LNCAP (cell line): ENCODE results near the gene DLGAP1.

Experiments
- CTCF ChIP-seq: fragments of 450-650 bp; IDR thresholded peaks from 2 replicates; pipeline ENCODE4 v1.5.1; 2017; ENCODE audit warnings: mild to moderate bottlenecking

Gene DLGAP1

GRCh38 chr18:3648200-3648599 lies 806.9 kb downstream of the DLGAP1 start:
- TF ChIP-seq CTCF: no peak

GRCh38 chr18:3647636-3648035 lies 807.5 kb downstream of the DLGAP1 start:
- no peak for TF ChIP-seq CTCF

GRCh38 chr18:3645384-3646156 lies 809.5 kb downstream of the DLGAP1 start:
- TF ChIP-seq CTCF: no peak

GRCh38 chr18:3634250-3634939 lies 820.7 kb downstream of the DLGAP1 start:
- no peak for TF ChIP-seq CTCF

GRCh38 chr18:3631887-3632286 lies 823.2 kb downstream of the DLGAP1 start:
- no peak for TF ChIP-seq CTCF

- TF ChIP-seq CTCF: no peak
These were observed 828.1 kb downstream of the DLGAP1 start for GRCh38 chr18:3626929-3627458.

GRCh38 chr18:3625742-3626091 lies 829.4 kb downstream of the DLGAP1 start:
- no peak for TF ChIP-seq CTCF
